ACC112 (cell line): ENCODE data around the gene MYBPH.

ENCODE experiments used
- H2AFZ ChIP-seq: fragments of 200-600 bp; sonication (generic); one replicate; pipeline ENCODE4 v1.6.0; 2017; ENCODE audit warnings: antibody characterized with exemption, low read length; ENCODE audit not compliant: unreplicated experiment
- H3K27ac ChIP-seq: fragments of 200-600 bp; sonication (generic); 2 replicates; pipeline ENCODE4 v1.5.1; 2014; ENCODE audit warnings: low read depth, mild to moderate bottlenecking, antibody characterized with exemption, low read length, moderate library complexity
- H3K27me3 ChIP-seq: fragments of 200-600 bp; sonication (generic); 2 replicates; pipeline ENCODE4 v1.6.1; 2014; ENCODE audit warnings: mild to moderate bottlenecking, antibody characterized with exemption, low read length, moderate library complexity, mixed read lengths; ENCODE audit not compliant: insufficient read depth
- H3K36me3 ChIP-seq: fragments of 200-600 bp; sonication (generic); 2 replicates; pipeline ENCODE4 v1.6.1; 2016; ENCODE audit warnings: mild to moderate bottlenecking, antibody characterized with exemption, low read length, moderate library complexity, mixed read lengths; ENCODE audit not compliant: insufficient read depth
- H3K4me1 ChIP-seq: fragments of 200-600 bp; sonication (generic); one replicate; pipeline ENCODE4 v1.6.1; 2016; ENCODE audit warnings: low read length, mixed read lengths; ENCODE audit not compliant: insufficient read depth, unreplicated experiment, control insufficient read depth
- H3K4me3 ChIP-seq: fragments of 200-600 bp; sonication (generic); 2 replicates; pipeline ENCODE4 v1.5.1; 2014; ENCODE audit warnings: mild to moderate bottlenecking, low read depth, low read length
- H3K79me2 ChIP-seq: fragments of 200-600 bp; sonication (generic); one replicate; pipeline ENCODE4 v1.6.0; 2016; ENCODE audit warnings: low read length; ENCODE audit not compliant: control insufficient read depth, unreplicated experiment, insufficient read depth

The MYBPH gene

DNA sequence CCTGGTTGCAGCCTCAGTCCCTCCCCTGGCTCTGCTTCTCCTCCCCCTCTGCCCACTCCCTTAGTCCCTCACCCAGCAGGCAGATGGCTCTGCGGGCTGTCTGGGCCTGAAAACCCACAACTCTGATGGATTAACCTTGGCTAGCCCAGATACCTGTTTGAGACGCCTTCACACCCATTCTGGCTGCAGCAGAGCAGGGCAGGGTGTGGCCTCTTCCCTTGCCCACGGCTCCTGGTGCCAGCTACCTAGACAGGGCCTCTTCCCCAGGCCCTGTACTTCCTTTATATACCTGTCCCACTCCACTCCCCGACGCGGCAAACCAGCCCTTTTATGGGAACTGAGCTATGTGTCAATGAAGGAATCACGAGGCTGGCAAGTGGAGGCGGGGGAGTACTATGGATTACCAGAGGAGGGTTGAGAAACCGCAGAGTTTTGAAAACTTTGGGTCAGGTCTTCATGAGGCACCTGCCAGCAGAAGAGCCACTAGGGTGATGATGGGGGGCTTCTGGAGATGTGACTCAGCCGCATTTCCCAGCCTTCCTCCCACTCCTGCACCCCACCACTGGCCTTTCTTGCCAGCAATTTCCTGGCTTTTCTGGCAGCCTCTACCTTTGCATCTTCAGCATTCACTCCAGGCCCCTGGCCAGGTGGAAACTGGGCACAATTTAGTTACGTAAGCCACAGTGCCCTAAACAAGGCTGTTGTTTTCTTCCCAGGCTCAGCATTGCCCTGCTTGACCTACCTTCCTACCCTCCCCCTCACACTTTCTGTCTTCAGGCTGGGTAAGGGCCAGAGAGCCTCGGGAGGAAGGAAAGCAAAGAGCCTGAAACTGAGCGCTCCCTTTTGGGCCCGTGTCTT lies 11.0 kb upstream of the MYBPH start, which contains the start of gene CHI3L1:
Gene CHI3L1, minus strand, starts transcription at position 259 of the 858 bp plus-strand sequence. Its CDS starts 81 bp downstream, at position 178.
- H2AFZ ChIP-seq = peak within 1 kb of the TSS; percentile 67
- peaks cover 6% of the 10 kb centered on the region for H3K4me1 ChIP-seq
- H3K4me3 ChIP-seq = no peak within 1 kb of the TSS
- no peaks in the 10 kb centered on the region for H3K27me3 ChIP-seq
- H3K79me2 ChIP-seq = no peaks in the 10 kb centered on the region
- no peak within 1 kb of the TSS for H3K27ac ChIP-seq
- H3K36me3 ChIP-seq = no peaks in the 10 kb centered on the region

DNA sequence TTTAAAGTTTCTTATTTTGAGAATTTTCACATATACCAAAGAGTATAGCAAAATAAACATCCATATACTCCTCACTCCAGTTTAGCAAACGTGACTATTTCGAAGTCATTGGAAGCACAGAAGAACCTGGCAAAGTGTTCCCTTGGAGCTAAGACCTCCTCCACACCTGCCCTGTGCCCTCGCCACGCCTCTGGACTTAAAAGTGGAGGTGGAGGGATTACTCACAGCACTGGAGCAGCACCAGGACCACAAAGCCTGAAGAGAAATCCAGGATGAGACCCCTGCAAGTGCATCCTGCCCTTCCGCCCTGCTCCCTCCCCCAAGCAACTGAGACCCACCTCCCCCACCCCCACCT lies 10.4 kb upstream of the MYBPH start:
- Histone ChIP-seq H3K79me2 (no peaks in the 10 kb centered on the region), H2AFZ (no peak overlapping the region), H3K4me3 (no peak overlapping the region), H3K27ac (no peak overlapping the region), H3K4me1 (peaks cover 6% of the 10 kb centered on the region), H3K36me3 (no peaks in the 10 kb centered on the region), H3K27me3 (no peaks in the 10 kb centered on the region)

DNA sequence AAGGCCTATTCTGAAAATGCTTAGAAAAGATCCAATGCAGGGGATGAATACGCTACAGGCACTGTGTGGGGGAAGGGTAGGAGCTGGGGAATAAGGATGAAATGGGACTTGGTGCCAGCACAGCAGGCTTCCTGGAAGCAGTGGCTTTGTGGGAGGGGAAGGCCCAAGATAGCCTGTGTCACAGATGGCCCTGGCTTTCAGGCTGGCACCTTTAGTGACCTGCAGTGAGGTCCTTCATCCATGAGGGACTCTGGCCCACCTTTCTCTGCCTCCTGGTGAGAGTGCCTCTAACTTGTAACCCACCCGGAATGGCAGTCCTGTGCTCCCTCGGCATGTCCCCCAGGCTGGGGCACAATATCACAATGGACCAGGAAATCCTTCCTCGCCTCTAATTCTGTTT lies 10.0 kb upstream of the MYBPH start:
- Histone ChIP-seq H3K79me2 (no peaks in the 10 kb centered on the region), H3K4me1 (peaks cover 6% of the 10 kb centered on the region), H3K27me3 (no peaks in the 10 kb centered on the region), H3K27ac (no peak overlapping the region), H3K36me3 (no peaks in the 10 kb centered on the region), H2AFZ (no peak overlapping the region), H3K4me3 (no peak overlapping the region)

DNA sequence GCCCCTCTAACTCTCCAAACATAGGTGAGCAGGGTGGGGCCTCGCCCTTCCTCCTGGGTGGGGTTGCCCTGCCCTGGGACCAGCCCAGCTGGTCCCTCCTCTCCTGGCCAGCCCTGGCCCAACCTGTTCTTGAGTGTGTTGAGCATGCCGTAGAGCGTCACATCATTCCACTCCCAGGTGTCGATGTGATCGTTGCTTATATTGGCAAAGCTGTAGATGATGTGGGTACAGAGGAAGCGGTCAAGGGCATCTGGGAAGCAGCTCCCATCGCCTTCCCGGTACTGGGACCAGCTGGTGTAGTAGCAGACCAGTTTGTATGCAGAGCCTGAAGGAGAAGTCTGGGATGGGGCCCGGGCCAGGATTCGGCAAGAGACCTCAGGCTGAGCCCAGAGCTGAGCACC lies 9.4 kb upstream of the MYBPH start:
- Histone ChIP-seq H3K4me1 (peaks cover 6% of the 10 kb centered on the region), H3K79me2 (no peaks in the 10 kb centered on the region), H3K27me3 (no peaks in the 10 kb centered on the region), H3K27ac (no peak overlapping the region), H2AFZ (no peak overlapping the region), H3K4me3 (no peak overlapping the region), H3K36me3 (no peaks in the 10 kb centered on the region)

DNA sequence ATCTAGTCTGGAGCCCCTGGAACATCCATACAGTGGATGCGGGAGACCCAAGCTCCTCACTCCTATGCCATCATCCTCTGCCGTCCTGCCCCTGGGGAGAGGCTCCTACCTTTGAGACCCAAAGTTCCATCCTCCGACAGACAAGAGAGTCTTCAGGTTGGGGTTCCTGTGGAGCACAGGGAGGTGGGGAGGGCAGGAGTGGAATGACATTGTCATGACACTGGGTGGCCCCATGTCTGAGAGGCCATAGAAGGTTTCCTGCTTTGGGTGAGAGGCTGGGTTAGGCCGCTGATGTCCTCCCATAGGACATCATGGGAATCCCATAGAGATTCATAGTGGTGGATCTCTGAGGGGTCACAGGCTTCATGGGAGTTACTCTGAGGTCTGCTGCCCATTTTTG lies 8.8 kb upstream of the MYBPH start:
- H3K27me3 ChIP-seq = no peaks in the 10 kb centered on the region
- peaks cover 6% of the 10 kb centered on the region for H3K4me1 ChIP-seq
- H3K36me3 ChIP-seq = no peaks in the 10 kb centered on the region
- H3K79me2 ChIP-seq = no peaks in the 10 kb centered on the region
- H2AFZ ChIP-seq = no peak overlapping the region
- no peak overlapping the region for H3K27ac ChIP-seq
- H3K4me3 ChIP-seq = no peak overlapping the region

DNA sequence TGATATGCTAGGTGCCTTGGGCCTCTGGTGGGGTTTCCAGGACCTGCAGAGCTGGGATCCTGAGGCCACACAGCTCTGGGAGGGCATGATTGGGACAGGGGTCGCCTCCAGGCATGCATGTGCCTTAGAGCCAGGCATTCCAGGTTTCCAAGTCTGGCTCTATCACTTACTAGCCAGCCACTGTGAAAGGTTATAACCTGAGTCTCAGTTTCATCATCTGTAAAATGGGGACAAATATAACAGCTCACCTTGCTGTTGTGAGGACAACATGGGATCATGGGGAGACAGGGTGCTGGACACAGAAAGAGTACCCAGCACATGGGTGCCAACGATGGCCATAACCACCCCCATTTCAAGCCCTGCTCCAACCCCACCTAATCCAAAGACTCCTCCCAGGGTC lies 8.2 kb upstream of the MYBPH start:
- H2AFZ ChIP-seq = no peak overlapping the region
- H3K27ac ChIP-seq = no peak overlapping the region
- H3K4me3 ChIP-seq = no peak overlapping the region
- H3K36me3 ChIP-seq = no peaks in the 10 kb centered on the region
- peaks cover 7% of the 10 kb centered on the region for H3K4me1 ChIP-seq
- no peaks in the 10 kb centered on the region for H3K79me2 ChIP-seq
- no peaks in the 10 kb centered on the region for H3K27me3 ChIP-seq

DNA sequence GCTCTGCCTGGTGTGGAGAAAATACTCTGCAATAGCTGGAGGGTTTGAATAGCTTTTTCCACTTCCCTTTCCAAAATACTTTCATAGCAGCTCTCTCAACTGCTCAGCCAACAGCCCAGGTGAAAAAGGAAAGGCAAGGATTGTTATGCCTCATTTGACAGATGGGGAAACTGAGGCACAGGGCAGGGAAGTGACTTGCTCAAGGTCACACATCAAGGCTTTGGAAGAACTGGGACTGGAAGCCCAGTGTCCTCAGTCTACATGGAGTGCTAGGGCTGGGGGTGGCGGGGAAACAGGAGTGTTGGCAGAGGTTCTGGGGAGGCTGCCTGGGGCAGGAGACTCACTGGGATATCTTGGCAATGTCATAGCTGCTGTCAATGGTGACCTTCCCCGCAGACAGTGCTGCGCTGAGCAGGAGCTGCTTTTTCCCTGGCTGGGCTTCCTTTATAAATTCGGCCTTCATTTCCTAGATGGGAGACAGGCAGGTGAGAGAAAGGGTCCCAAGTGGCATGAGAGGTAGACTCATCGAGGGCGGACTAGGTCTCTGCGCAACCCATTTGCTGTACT lies 6.8 kb upstream of the MYBPH start:
- Histone ChIP-seq H3K4me3 (no peak overlapping the region), H3K79me2 (no peaks in the 10 kb centered on the region), H3K4me1 (peaks cover 21% of the 10 kb centered on the region), H3K27ac (no peak overlapping the region), H2AFZ (no peak overlapping the region), H3K36me3 (no peaks in the 10 kb centered on the region), H3K27me3 (no peaks in the 10 kb centered on the region)

DNA sequence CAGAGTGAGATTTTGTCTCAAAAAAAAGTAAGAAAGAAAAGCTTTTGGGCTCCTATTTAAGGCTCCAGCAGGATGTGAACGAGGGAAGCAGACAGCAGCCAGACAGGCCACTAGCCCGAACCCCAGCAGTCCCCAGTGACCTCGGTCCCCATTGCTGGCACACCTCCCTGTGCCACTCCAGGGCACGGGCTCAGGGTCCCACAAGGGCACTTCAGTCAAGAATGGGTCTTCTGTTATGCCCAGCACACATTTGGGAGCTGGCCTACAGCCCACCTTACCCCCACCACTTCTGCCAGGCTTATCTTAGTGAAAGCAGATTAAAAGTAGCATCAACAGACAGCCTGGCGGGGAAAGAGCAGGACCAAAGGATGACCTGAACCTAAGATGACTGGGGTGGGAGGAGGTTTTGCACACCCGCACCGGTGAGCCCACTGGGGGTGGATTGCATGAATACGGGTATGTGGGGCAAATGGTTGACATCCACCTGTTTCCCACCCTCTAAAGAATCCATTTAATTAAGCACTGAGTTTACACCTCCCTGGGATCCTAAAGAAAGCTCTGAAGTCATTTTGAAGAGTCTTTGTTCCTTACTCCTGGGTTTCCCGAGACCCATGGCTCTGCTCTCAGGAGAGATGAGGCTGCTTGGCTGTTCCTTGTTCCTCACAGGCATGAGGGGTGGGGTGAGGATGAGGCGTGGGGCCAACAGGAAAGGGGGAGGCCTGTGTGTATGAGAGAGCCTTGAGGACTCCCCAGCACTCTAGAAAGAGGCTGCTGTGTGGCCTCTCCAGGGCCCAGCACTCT lies 6.2 kb upstream of the MYBPH start:
- Histone ChIP-seq H3K27ac (no peak overlapping the region), H3K27me3 (no peaks in the 10 kb centered on the region), H2AFZ (no peak overlapping the region), H3K4me3 (no peak overlapping the region), H3K4me1 (peaks cover 25% of the 10 kb centered on the region), H3K79me2 (no peaks in the 10 kb centered on the region), H3K36me3 (no peaks in the 10 kb centered on the region)

DNA sequence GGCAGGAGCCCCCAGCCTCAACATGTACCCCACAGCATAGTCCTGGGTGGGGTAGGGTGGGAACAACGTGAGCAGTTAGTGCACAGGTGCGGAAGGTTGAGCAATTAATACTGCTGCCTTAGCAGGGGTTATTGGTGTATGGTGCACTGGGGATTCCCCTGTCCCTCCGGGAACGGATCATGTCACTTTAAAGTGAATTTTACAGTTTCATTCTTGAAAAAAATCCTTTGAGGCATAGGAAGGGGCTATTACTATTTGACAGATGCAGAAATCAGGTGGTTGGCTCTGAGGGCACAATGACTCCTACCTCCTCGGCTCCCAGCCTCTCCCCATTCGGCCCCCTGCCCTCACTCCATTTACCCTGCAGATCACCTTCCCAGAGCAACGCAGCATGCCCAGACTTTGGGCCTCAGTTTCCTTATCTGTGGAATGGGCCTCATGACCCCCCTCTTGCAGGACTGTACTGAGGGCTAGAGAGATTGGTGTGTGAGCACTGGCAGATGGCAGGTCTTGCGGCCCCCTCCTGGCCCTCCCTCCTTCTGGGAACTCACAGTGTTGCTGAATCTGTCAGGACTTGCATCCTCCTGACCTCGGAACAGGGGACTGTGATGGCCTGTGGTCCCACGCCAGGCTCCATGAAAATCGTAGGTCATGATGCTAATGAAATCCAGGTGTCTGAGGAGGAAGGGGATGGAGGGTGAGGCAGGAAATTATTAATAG lies 5.1 kb upstream of the MYBPH start:
- H3K4me3 ChIP-seq = no peak overlapping the region
- no peaks in the 10 kb centered on the region for H3K27me3 ChIP-seq

DNA sequence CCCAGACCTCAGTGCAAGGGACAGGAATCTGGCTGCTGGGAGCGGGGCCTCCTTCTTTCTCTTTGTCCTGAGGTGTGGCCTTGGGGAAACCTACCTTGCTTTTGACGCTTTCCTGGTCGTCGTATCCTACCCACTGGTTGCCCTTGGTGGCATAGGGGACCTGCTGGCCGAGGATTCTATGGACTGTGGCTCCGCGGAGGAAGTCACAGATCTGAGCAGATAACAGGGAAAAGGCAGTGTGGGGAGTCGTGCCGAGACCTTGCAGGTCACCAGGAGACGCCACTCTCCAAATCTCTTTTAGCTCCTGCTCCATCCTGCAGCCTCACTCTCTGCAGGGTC lies 4.0 kb upstream of the MYBPH start:
- Histone ChIP-seq H3K4me3 (no peak overlapping the region), H3K36me3 (no peaks in the 10 kb centered on the region), H3K27me3 (no peaks in the 10 kb centered on the region), H3K27ac (no peak overlapping the region), H3K79me2 (no peaks in the 10 kb centered on the region), H2AFZ (no peak overlapping the region), H3K4me1 (peaks cover 36% of the 10 kb centered on the region)

More for the DNA sequence above, 5.1 kb upstream of the MYBPH start:
- Histone ChIP-seq H3K4me1 (peaks cover 32% of the 10 kb centered on the region), H3K27ac (no peak overlapping the region), H2AFZ (no peak overlapping the region), H3K36me3 (no peaks in the 10 kb centered on the region), H3K79me2 (no peaks in the 10 kb centered on the region)
